MCF 10A (cell line): ENCODE data around the gene SPATA3. TPM values are rescaled to one million over a fixed set of nuclear protein-coding genes. Genes with fewer than 3 reads are reported as not detected.
"Not testable (repeated sequence)": the region's sequence is repeated elsewhere in the genome, so short reads cannot be mapped to it uniquely, and the experiment has no call there.

ENCODE experiments used
- BruUV-seq: library from RNA; stranded (reverse); fragments of 400-500 nt; replicated peaks from 2 replicates; lab custom pipeline; 2021; lab: Mats Ljungman, UMichigan
- CTCF ChIA-PET: fragments of 300-600 bp; sonication (Branson Sonifier 250); formaldehyde crosslinking; extraction: SDS; loops from one replicate; lab custom pipeline; 2021; ENCODE audit warnings: antibody characterized with exemption, inconsistent platforms; lab: Yijun Ruan, JAX
- POLR2A ChIA-PET: fragments of 300-600, 350-650 bp; sonication (Branson Sonifier 250); formaldehyde crosslinking; extraction: SDS; loops from one replicate; lab custom pipeline; 2020; ENCODE audit warnings: antibody characterized with exemption, inconsistent platforms; lab: Yijun Ruan, JAX
- DNase-seq: peaks from one replicate; pipeline ENCODE4 v3.0.0-alpha.2; 2018; ENCODE audit not compliant: unreplicated experiment
- H3K27ac Mint-ChIP-seq: one replicate; pipeline ENCODE4 v1.8.0; 2022; ENCODE audit warnings: mild to moderate bottlenecking, low read depth, mixed read lengths; ENCODE audit not compliant: unreplicated experiment
- H3K27me3 Mint-ChIP-seq: one replicate; pipeline ENCODE4 v1.8.0; 2022; ENCODE audit warnings: mixed read lengths; ENCODE audit not compliant: insufficient read depth, unreplicated experiment
- H3K36me3 Mint-ChIP-seq: one replicate; pipeline ENCODE4 v1.8.0; 2022; ENCODE audit warnings: mild to moderate bottlenecking, moderate library complexity, mixed read lengths; ENCODE audit not compliant: insufficient read depth, unreplicated experiment
- H3K4me1 Mint-ChIP-seq: one replicate; pipeline ENCODE4 v1.8.0; 2022; ENCODE audit warnings: mixed read lengths; ENCODE audit not compliant: insufficient read depth, unreplicated experiment
- H3K4me3 Mint-ChIP-seq: one replicate; pipeline ENCODE4 v1.8.0; 2022; ENCODE audit warnings: mild to moderate bottlenecking, moderate library complexity, mixed read lengths; ENCODE audit not compliant: unreplicated experiment
- H3K9me3 Mint-ChIP-seq: one replicate; pipeline ENCODE4 v1.8.0; 2022; ENCODE audit warnings: mixed read lengths; ENCODE audit not compliant: unreplicated experiment
- CTCF ChIP-seq: fragments of 200-600 bp; IDR thresholded peaks from one replicate; pipeline ENCODE4 v1.8.0; 2022; ENCODE audit warnings: antibody characterized with exemption, mild to moderate bottlenecking; ENCODE audit not compliant: unreplicated experiment
- intact Hi-C: fragments of 100-400 bp; cut with micrococcal nuclease; formaldehyde crosslinking; loops from 2 replicates; pipeline ENCODE4 v1.14.1; 2022
- total RNA-seq: library from RNA; stranded (reverse); gene quantifications from 2 replicates; pipeline ENCODE4 v1.2.3, GENCODE V29; 2022

SPATA3 gene
- total RNA-seq, 1 experiment from 2014 or later = not detected

- ChIA-PET CTCF (interaction anchor here (0.8 to 0.9 kb wide), 3 partner anchors 67 to 140 kb away, joined by 3 to 4 read pairs (median 4); no protein-coding TSS in a partner anchor), POLR2A (no interaction called here)
- Mint-ChIP-seq H3K27ac (no peak overlapping the region), H3K27me3 (no peaks in the 10 kb centered on the region), H3K36me3 (no peaks in the 10 kb centered on the region), H3K4me3 (no peak overlapping the region), H3K9me3 (no peaks in the 10 kb centered on the region), H3K4me1 (no peaks in the 10 kb centered on the region)
- no peak for DNase-seq
- intact Hi-C loops = no loop called here
- BruUV-seq = no TSS peak
- TF ChIP-seq CTCF = no peak
Measured at GRCh38 chr2:230964136-230964730, 31.7 kb upstream of the SPATA3 start.

- Mint-ChIP-seq H3K27ac (no peak overlapping the region), H3K9me3 (no peaks in the 10 kb centered on the region), H3K27me3 (no peaks in the 10 kb centered on the region), H3K4me1 (no peaks in the 10 kb centered on the region), H3K36me3 (no peaks in the 10 kb centered on the region), H3K4me3 (no peak overlapping the region)
- BruUV-seq = no TSS peak
- TF ChIP-seq CTCF = no peak
- ChIA-PET CTCF (interaction anchor here (0.6 to 2.3 kb wide), 5 partner anchors 16 to 284 kb away, joined by 3 to 10 read pairs (median 3); no protein-coding TSS in a partner anchor), POLR2A (no interaction called here)
- intact Hi-C loops = no loop called here
- no peak for DNase-seq
Measured at GRCh38 chr2:230967113-230967512, 28.8 kb upstream of the SPATA3 start.

- H3K4me1 Mint-ChIP-seq, POLR2A ChIA-PET, H3K27ac Mint-ChIP-seq, H3K9me3 Mint-ChIP-seq, DNase-seq, BruUV-seq, intact Hi-C loops, H3K36me3 Mint-ChIP-seq, H3K27me3 Mint-ChIP-seq, H3K4me3 Mint-ChIP-seq: not testable (repeated sequence)
- CTCF ChIA-PET = interaction anchor here (0.6 to 2.3 kb wide), 3 partner anchors 12 to 44 kb away, joined by 3 to 10 read pairs (median 4); partner anchors contain the start of gene GPR55
Measured at GRCh38 chr2:230968314-230968713, 27.6 kb upstream of the SPATA3 start.

GRCh38 chr2:230968921-230969658 is 26.8 kb upstream of the SPATA3 start:
- no peak overlapping the region for H3K4me3 Mint-ChIP-seq
- TF ChIP-seq CTCF = no peak
- no peaks in the 10 kb centered on the region for H3K9me3 Mint-ChIP-seq
- H3K27me3 Mint-ChIP-seq = no peaks in the 10 kb centered on the region
- H3K36me3 Mint-ChIP-seq = no peaks in the 10 kb centered on the region
- no TSS peak for BruUV-seq
- no peaks in the 10 kb centered on the region for H3K4me1 Mint-ChIP-seq
- POLR2A ChIA-PET = no interaction called here
- intact Hi-C loops = no loop called here
- CTCF ChIA-PET = interaction anchor here (0.7 to 1.0 kb wide), 2 partner anchors 11 to 18 kb away, joined by 3 to 4 read pairs; no protein-coding TSS in a partner anchor
- DNase-seq = no peak
- no peak overlapping the region for H3K27ac Mint-ChIP-seq
